Measurements from ENCODE around the gene CUX1. TPM values are rescaled to one million over a fixed set of nuclear protein-coding genes. Genes with fewer than 3 reads are reported as not detected.
"Not testable (repeated sequence)": the region's sequence is repeated elsewhere in the genome, so short reads cannot be mapped to it uniquely, and the experiment has no call there.

Gene CUX1
- total and polyA plus RNA-seq, 2 donors (not counting 1 experiment from before 2014, with no cell fraction given) = 10.8 to 86.5 TPM

GRCh38 chr7:101867265-101867664, 49.8 kb downstream of the CUX1 start:
- H3K27me3 Mint-ChIP-seq = no peaks in the 10 kb centered on the region
- no peak for DNase-seq
- H3K4me1 Mint-ChIP-seq = peaks cover 55% of the 10 kb centered on the region
- H3K79me2 ChIP-seq (ENCODE audit: control insufficient read depth, insufficient read depth, low read length) = peaks cover 98% of the 10 kb centered on the region
- TF ChIP-seq CTCF (IDR thresholded peaks at IDR 0.05) (no peak), EZH2 (IDR thresholded peaks at IDR 0.05; ENCODE audit: borderline replicate concordance, insufficient read depth, low read depth, low read length, poor library complexity, severe bottlenecking) (no peak)
- H3K4me3 ChIP-seq (ENCODE audit: control extremely low read depth in 1 of 5, extremely low read depth in 1 of 5, insufficient read depth in 1 of 5, low read depth in 2 of 5, low read length in 4 of 5) = no peak overlapping the region
- 86% methylated on average over 8 of the region's 12 CpGs for WGBS (ENCODE audit: insufficient coverage)
- no peak overlapping the region for H3K4me2 ChIP-seq (replicated peaks; ENCODE audit: low read depth, low read length, poor library complexity, severe bottlenecking)
- no peaks in the 10 kb centered on the region for H3K27me3 ChIP-seq (replicated peaks in 1 of 4; ENCODE audit: control extremely low read depth in 1 of 4, control insufficient read depth in 3 of 4, insufficient read depth in 4 of 4, low read length in 3 of 4)
- CTCF ChIA-PET = no interaction called here
- H3K9ac ChIP-seq (ENCODE audit: low read length) = no peak overlapping the region
- intact Hi-C loops (cut with micrococcal nuclease) = no loop called here
- no peak overlapping the region for H3K27ac ChIP-seq (ENCODE audit: low read length in 2 of 2)
- no peaks in the 10 kb centered on the region for H3K9me3 Mint-ChIP-seq (ENCODE audit: insufficient read depth)
- H3K36me3 ChIP-seq (replicated peaks in 1 of 2; ENCODE audit: control extremely low read depth in 1 of 2, control insufficient read depth in 1 of 2, extremely low read depth in 1 of 2, insufficient read depth in 2 of 2, low read length in 1 of 2) = no peaks in the 10 kb centered on the region
- H3K4me3 Mint-ChIP-seq = no peak overlapping the region
- peaks cover 55% of the 10 kb centered on the region for H4K20me1 ChIP-seq (ENCODE audit: control insufficient read depth, insufficient read depth, low read length, poor library complexity, severe bottlenecking)
- no peak for ATAC-seq (ENCODE audit: low read depth)
- no peak overlapping the region for H2AFZ ChIP-seq (ENCODE audit: insufficient read depth, low read depth, low read length, poor library complexity, severe bottlenecking)
- H3K4me1 ChIP-seq (ENCODE audit: control insufficient read depth in 2 of 2, insufficient read depth in 2 of 2, low read length in 2 of 2) = peaks cover 6 to 24% of the 10 kb centered on the region in 2 donors
- no peaks in the 10 kb centered on the region for H3K9me3 ChIP-seq (ENCODE audit: control extremely low read depth in 1 of 3, control insufficient read depth in 2 of 3, insufficient read depth in 1 of 3, low read length in 2 of 3)
- no peak overlapping the region for H3K27ac Mint-ChIP-seq
- POLR2A ChIA-PET = no interaction called here

GRCh38 chr7:101867681-101868080, 50.3 kb downstream of the CUX1 start:
- H3K27ac ChIP-seq (ENCODE audit: low read length in 2 of 2); DNase-seq; H3K36me3 ChIP-seq (replicated peaks in 1 of 2; ENCODE audit: control extremely low read depth in 1 of 2, control insufficient read depth in 1 of 2, extremely low read depth in 1 of 2, insufficient read depth in 2 of 2, low read length in 1 of 2); CTCF ChIA-PET; POLR2A ChIA-PET; ATAC-seq (ENCODE audit: low read depth); H3K27me3 ChIP-seq (replicated peaks in 1 of 4; ENCODE audit: control extremely low read depth in 1 of 4, control insufficient read depth in 3 of 4, insufficient read depth in 4 of 4, low read length in 3 of 4); H2AFZ ChIP-seq (ENCODE audit: insufficient read depth, low read depth, low read length, poor library complexity, severe bottlenecking); H3K9ac ChIP-seq (ENCODE audit: low read length); intact Hi-C loops (cut with micrococcal nuclease); H3K4me2 ChIP-seq (replicated peaks; ENCODE audit: low read depth, low read length, poor library complexity, severe bottlenecking); H3K27ac Mint-ChIP-seq; H3K9me3 ChIP-seq (ENCODE audit: control extremely low read depth in 1 of 3, control insufficient read depth in 2 of 3, insufficient read depth in 1 of 3, low read length in 2 of 3); H3K4me3 Mint-ChIP-seq; H3K9me3 Mint-ChIP-seq (ENCODE audit: insufficient read depth); H3K4me3 ChIP-seq (ENCODE audit: control extremely low read depth in 1 of 5, extremely low read depth in 1 of 5, insufficient read depth in 1 of 5, low read depth in 2 of 5, low read length in 4 of 5); H3K27me3 Mint-ChIP-seq: not testable (repeated sequence)
- 100% methylated on average over 4 of the region's 6 CpGs for WGBS (ENCODE audit: insufficient coverage)
- peaks cover 53% of the 10 kb centered on the region for H3K4me1 Mint-ChIP-seq
- H3K79me2 ChIP-seq (ENCODE audit: control insufficient read depth, insufficient read depth, low read length) = peaks cover 97% of the 10 kb centered on the region
- peaks cover 55% of the 10 kb centered on the region for H4K20me1 ChIP-seq (ENCODE audit: control insufficient read depth, insufficient read depth, low read length, poor library complexity, severe bottlenecking)
- H3K4me1 ChIP-seq (ENCODE audit: control insufficient read depth in 2 of 2, insufficient read depth in 2 of 2, low read length in 2 of 2) = peaks cover 6 to 22% of the 10 kb centered on the region in 2 donors
